ENCODE results near the gene SLC25A38. TPM values are rescaled to one million over a fixed set of nuclear protein-coding genes. Genes with fewer than 3 reads are reported as not detected.
"Not testable (repeated sequence)": the region's sequence is repeated elsewhere in the genome, so short reads cannot be mapped to it uniquely, and the experiment has no call there.

The SLC25A38 gene
- total RNA-seq, 2 experiments from 2014 or later = 36.2 to 55.9 TPM

GRCh38 chr3:39351134-39351533 lies 32.0 kb upstream of the SLC25A38 start:
- not testable (repeated sequence) for ATAC-seq; H3K27me3 Mint-ChIP-seq; H3K27ac Mint-ChIP-seq; H3K9me3 Mint-ChIP-seq (ENCODE audit: low read depth); H3K36me3 Mint-ChIP-seq; H3K4me3 Mint-ChIP-seq; DNase-seq
- H3K4me1 Mint-ChIP-seq = peaks cover 24% of the 10 kb centered on the region
- CTCF ChIA-PET = interaction anchor here (0.6 to 1.3 kb wide), 4 partner anchors 10 to 59 kb away, joined by 3 to 4 read pairs (median 3); no protein-coding TSS in a partner anchor

- CTCF ChIA-PET; H3K9me3 Mint-ChIP-seq (ENCODE audit: low read depth); H3K4me3 Mint-ChIP-seq; H3K27me3 Mint-ChIP-seq; H3K36me3 Mint-ChIP-seq; H3K27ac Mint-ChIP-seq; DNase-seq; ATAC-seq: not testable (repeated sequence)
- peaks cover 18% of the 10 kb centered on the region for H3K4me1 Mint-ChIP-seq
Measured at GRCh38 chr3:39353168-39353927, 29.8 kb upstream of the SLC25A38 start.

- DNase-seq (no peak), ATAC-seq (no peak)
- peak overlapping the region; percentile 47 for H3K27ac Mint-ChIP-seq
- no peak overlapping the region for H3K4me3 Mint-ChIP-seq
- CTCF ChIA-PET = interaction anchor here (0.6 to 2.0 kb wide), 5 partner anchors 9 to 66 kb away, joined by 3 to 7 read pairs (median 3); no protein-coding TSS in a partner anchor
- H3K9me3 Mint-ChIP-seq (ENCODE audit: low read depth) = peaks cover 1% of the 10 kb centered on the region
- H3K4me1 Mint-ChIP-seq = peaks cover 59% of the 10 kb centered on the region
- H3K36me3 Mint-ChIP-seq = peaks cover 14% of the 10 kb centered on the region
- H3K27me3 Mint-ChIP-seq = peaks cover 8% of the 10 kb centered on the region
Measured at GRCh38 chr3:39358333-39358732, 24.8 kb upstream of the SLC25A38 start.

GRCh38 chr3:39361252-39361927 lies 21.8 kb upstream of the SLC25A38 start:
- Mint-ChIP-seq H3K4me3 (peak overlapping the region; percentile 60), H3K36me3 (peaks cover 21% of the 10 kb centered on the region), H3K27ac (peak overlapping the region; percentile 83), H3K9me3 (ENCODE audit: low read depth) (peaks cover 1% of the 10 kb centered on the region), H3K4me1 (peaks cover 57% of the 10 kb centered on the region), H3K27me3 (peaks cover 8% of the 10 kb centered on the region)
- CTCF ChIA-PET = interaction anchor here (1.0 to 7.3 kb wide), 8 partner anchors 10 to 73 kb away, joined by 3 to 32 read pairs (median 4); no protein-coding TSS in a partner anchor
- ATAC-seq (peak; percentile 86), DNase-seq (peak; percentile 86)

GRCh38 chr3:39362192-39362591 lies 21.0 kb upstream of the SLC25A38 start:
- ATAC-seq = no peak
- peaks cover 54% of the 10 kb centered on the region for H3K4me1 Mint-ChIP-seq
- CTCF ChIA-PET = interaction anchor here (1.1 to 7.3 kb wide), 4 partner anchors 12 to 70 kb away, joined by 3 to 32 read pairs (median 6); no protein-coding TSS in a partner anchor
- H3K4me3 Mint-ChIP-seq = no peak overlapping the region
- peaks cover 21% of the 10 kb centered on the region for H3K36me3 Mint-ChIP-seq
- DNase-seq = no peak
- peak overlapping the region; percentile 58 for H3K27ac Mint-ChIP-seq
- peaks cover 1% of the 10 kb centered on the region for H3K9me3 Mint-ChIP-seq (ENCODE audit: low read depth)
- H3K27me3 Mint-ChIP-seq = peaks cover 8% of the 10 kb centered on the region

GRCh38 chr3:39362812-39363211 lies 20.4 kb upstream of the SLC25A38 start:
- no peak for ATAC-seq
- peaks cover 48% of the 10 kb centered on the region for H3K4me1 Mint-ChIP-seq
- peaks cover 8% of the 10 kb centered on the region for H3K27me3 Mint-ChIP-seq
- peaks cover 1% of the 10 kb centered on the region for H3K9me3 Mint-ChIP-seq (ENCODE audit: low read depth)
- DNase-seq = no peak
- H3K36me3 Mint-ChIP-seq = peaks cover 21% of the 10 kb centered on the region
- H3K27ac Mint-ChIP-seq = peak overlapping the region; percentile 43
- CTCF ChIA-PET = interaction anchor here (1.2 to 7.3 kb wide), 4 partner anchors 11 to 71 kb away, joined by 3 to 32 read pairs (median 4); no protein-coding TSS in a partner anchor
- H3K4me3 Mint-ChIP-seq = no peak overlapping the region

- H3K9me3 Mint-ChIP-seq (ENCODE audit: low read depth); H3K4me3 Mint-ChIP-seq; H3K36me3 Mint-ChIP-seq; CTCF ChIA-PET; ATAC-seq; H3K4me1 Mint-ChIP-seq; DNase-seq; H3K27ac Mint-ChIP-seq: not testable (repeated sequence)
- peaks cover 19% of the 10 kb centered on the region for H3K27me3 Mint-ChIP-seq
Measured at GRCh38 chr3:39370450-39370849, 12.7 kb upstream of the SLC25A38 start.

- Mint-ChIP-seq H3K4me3 (no peak overlapping the region), H3K27me3 (peaks cover 19% of the 10 kb centered on the region), H3K9me3 (ENCODE audit: low read depth) (no peaks in the 10 kb centered on the region), H3K36me3 (peaks cover 6% of the 10 kb centered on the region), H3K27ac (no peak overlapping the region), H3K4me1 (peaks cover 5% of the 10 kb centered on the region)
- no peak for ATAC-seq
- CTCF ChIA-PET = interaction anchor here (0.8 to 1.9 kb wide), 5 partner anchors 9 to 183 kb away, joined by 3 to 6 read pairs (median 3); no protein-coding TSS in a partner anchor
- no peak for DNase-seq
Measured at GRCh38 chr3:39372833-39373232, 10.3 kb upstream of the SLC25A38 start.

- ATAC-seq (no peak), DNase-seq (no peak)
- Mint-ChIP-seq H3K36me3 (peaks cover 6% of the 10 kb centered on the region), H3K27me3 (no peaks in the 10 kb centered on the region), H3K4me1 (peaks cover 15% of the 10 kb centered on the region), H3K9me3 (ENCODE audit: low read depth) (no peaks in the 10 kb centered on the region), H3K27ac (no peak overlapping the region), H3K4me3 (no peak overlapping the region)
- CTCF ChIA-PET = interaction anchor here (0.8 to 7.2 kb wide), 10 partner anchors 15 to 289 kb away, joined by 3 to 107 read pairs (median 6); partner anchors contain the start of gene RPSA
Measured at GRCh38 chr3:39376959-39377634, 6.1 kb upstream of the SLC25A38 start.

- H3K4me1 Mint-ChIP-seq = peaks cover 22% of the 10 kb centered on the region
- CTCF ChIA-PET = interaction anchor here (0.8 to 7.2 kb wide), 17 partner anchors 11 to 290 kb away, joined by 3 to 107 read pairs (median 5); partner anchors contain the start of gene RPSA
- peak overlapping the region; percentile 45 for H3K27ac Mint-ChIP-seq
Measured at GRCh38 chr3:39378088-39378487, 5.1 kb upstream of the SLC25A38 start.

GRCh38 chr3:39378957-39379777 lies 4.0 kb upstream of the SLC25A38 start:
- DNase-seq = no peak
- CTCF ChIA-PET = interaction anchor here (0.6 to 7.2 kb wide), 6 partner anchors 17 to 1808 kb away, joined by 3 to 107 read pairs (median 13); partner anchors contain the start of gene RPSA
- H3K27ac Mint-ChIP-seq = no peak overlapping the region
- no peak for ATAC-seq
- H3K9me3 Mint-ChIP-seq (ENCODE audit: low read depth) = no peaks in the 10 kb centered on the region
- H3K4me1 Mint-ChIP-seq = peaks cover 22% of the 10 kb centered on the region
- H3K4me3 Mint-ChIP-seq = no peak overlapping the region
- no peaks in the 10 kb centered on the region for H3K27me3 Mint-ChIP-seq
- H3K36me3 Mint-ChIP-seq = no peaks in the 10 kb centered on the region

More at GRCh38 chr3:39378088-39378487, 5.1 kb upstream of the SLC25A38 start:
- no peaks in the 10 kb centered on the region for H3K27me3 Mint-ChIP-seq
- H3K36me3 Mint-ChIP-seq = peaks cover under 1% of the 10 kb centered on the region
- no peaks in the 10 kb centered on the region for H3K9me3 Mint-ChIP-seq (ENCODE audit: low read depth)
- H3K4me3 Mint-ChIP-seq = no peak overlapping the region
- DNase-seq (peak; percentile 78), ATAC-seq (peak; percentile 80)

GRCh38 chr3:39379778-39380155 lies 3.4 kb upstream of the SLC25A38 start:
- H3K36me3 Mint-ChIP-seq = no peaks in the 10 kb centered on the region
- no peaks in the 10 kb centered on the region for H3K27me3 Mint-ChIP-seq
- H3K4me3 Mint-ChIP-seq = no peak overlapping the region
- no peaks in the 10 kb centered on the region for H3K9me3 Mint-ChIP-seq (ENCODE audit: low read depth)
- peaks cover 22% of the 10 kb centered on the region for H3K4me1 Mint-ChIP-seq
- DNase-seq = no peak
- H3K27ac Mint-ChIP-seq = no peak overlapping the region
- ATAC-seq = no peak
- CTCF ChIA-PET = interaction anchor here (0.6 to 7.2 kb wide), 3 partner anchors 17 to 1807 kb away, joined by 3 to 107 read pairs (median 32); no protein-coding TSS in a partner anchor

Measured in activated CD8-positive, alpha-beta memory T cell treated with anti-CD3 and anti-CD28 coated beads, Interleukin-2, amount 10 ng/mL, durations not matched to agents 7 days and 5 days (primary cell).